GM23248 (cell line): ENCODE measurements around the gene NHERF1. TPM values are rescaled to one million over a fixed set of nuclear protein-coding genes. Genes with fewer than 3 reads are reported as not detected.
A peak's percentile ranks its signal among the peaks of the same experiment; 100 is the strongest.

Source experiments
- DNase-seq: peaks from one replicate; pipeline ENCODE4 v3.0.0-alpha.2; 2015
- H2AFZ ChIP-seq: fragments of 200-600 bp; sonication (generic); 2 replicates; pipeline ENCODE4 v1.6.1; 2016; ENCODE audit warnings: antibody characterized with exemption
- H3F3A ChIP-seq: fragments of 200-600 bp; sonication (generic); 2 replicates; pipeline ENCODE4 v1.6.1; 2016; ENCODE audit warnings: mild to moderate bottlenecking, antibody characterized with exemption, mixed run types; ENCODE audit not compliant: insufficient read depth
- H3K27ac ChIP-seq: fragments of 200-600 bp; sonication (generic); 2 replicates; pipeline ENCODE4 v1.5.1; 2016; ENCODE audit warnings: mild to moderate bottlenecking
- H3K27me3 ChIP-seq: fragments of 200-600 bp; sonication (generic); replicated peaks from 2 replicates; pipeline ENCODE4 v1.6.1; 2016; ENCODE audit warnings: mild to moderate bottlenecking; ENCODE audit not compliant: insufficient read depth
- H3K36me3 ChIP-seq: fragments of 200-600 bp; sonication (generic); 2 replicates; pipeline ENCODE4 v1.6.1; 2016; ENCODE audit warnings: low read depth, mild to moderate bottlenecking
- H3K4me1 ChIP-seq: fragments of 200-600 bp; sonication (generic); 2 replicates; pipeline ENCODE4 v1.6.1; 2016; ENCODE audit warnings: mild to moderate bottlenecking; ENCODE audit not compliant: insufficient read depth
- H3K4me2 ChIP-seq: fragments of 200-600 bp; sonication (generic); one replicate; pipeline ENCODE4 v1.6.1; 2016; ENCODE audit warnings: mild to moderate bottlenecking; ENCODE audit not compliant: unreplicated experiment
- H3K4me3 ChIP-seq: fragments of 200-600 bp; sonication (generic); 2 replicates; pipeline ENCODE4 v1.5.1; 2016; ENCODE audit warnings: mild to moderate bottlenecking
- H3K79me2 ChIP-seq: fragments of 200-600 bp; sonication (generic); 2 replicates; pipeline ENCODE4 v1.6.1; 2016; ENCODE audit warnings: mild to moderate bottlenecking; ENCODE audit not compliant: insufficient read depth
- H3K9ac ChIP-seq: fragments of 200-600 bp; sonication (generic); 2 replicates; pipeline ENCODE4 v1.6.1; 2016; ENCODE audit warnings: mild to moderate bottlenecking
- H3K9me2 ChIP-seq: fragments of 200-600 bp; sonication (generic); 2 replicates; pipeline ENCODE4 v1.6.1; 2016; ENCODE audit warnings: mixed run types, mild to moderate bottlenecking, moderate library complexity; ENCODE audit not compliant: insufficient read depth
- H3K9me3 ChIP-seq: fragments of 200-600 bp; sonication (generic); one replicate; pipeline ENCODE4 v1.6.1; 2017; ENCODE audit warnings: low read depth
- H4K20me1 ChIP-seq: fragments of 200-600 bp; sonication (generic); 2 replicates; pipeline ENCODE4 v1.6.0; 2016; ENCODE audit not compliant: insufficient read depth
- EZH2 ChIP-seq: fragments of 200-600 bp; sonication (generic); IDR thresholded peaks from 2 replicates; pipeline ENCODE4 v1.6.1; 2018; ENCODE audit warnings: antibody characterized with exemption, mild to moderate bottlenecking; ENCODE audit not compliant: insufficient read depth, poor library complexity, severe bottlenecking
- EZH2phosphoT487 ChIP-seq: fragments of 200-600 bp; sonication (generic); IDR thresholded peaks from 2 replicates; pipeline ENCODE4 v1.6.1; 2018; ENCODE audit warnings: antibody characterized with exemption, moderate library complexity, mild to moderate bottlenecking, low read depth; ENCODE audit not compliant: insufficient read depth
- WGBS, 2 experiments: methylation state at CpG; one replicate each; pipeline ENCODE4 v1.1.6; 2015 to 2017; ENCODE audit warnings: low lambda C conversion rate in 2 of 2, low coverage in 1 of 2; ENCODE audit errors: missing lambda C conversion rate in 2 of 2; 5-methylcytosine and 5-hydroxymethylcytosine counted together
- in situ Hi-C: fragments of 300-500 bp; cut with MboI; formaldehyde crosslinking; loops from 2 replicates; pipeline ENCODE4 v1.15.0; 2020
- polyA plus RNA-seq: library from polyadenylated mRNA; unstranded; fragments of >200 nt; fragmentation: Nextera tagmentation; extraction: Ambion mirVana; gene quantifications from 2 replicates; pipeline ENCODE4 v1.2.1, GENCODE V29; 2016
- total RNA-seq: library from RNA; depleted of rRNA; stranded (reverse); fragments of >200 nt; shearing (Covaris generic); gene quantifications from 2 replicates; pipeline ENCODE4 v1.2.3, GENCODE V29; 2014; rRNA removed

The NHERF1 gene
- total RNA-seq: 6.6 and 8.0 TPM in 2 replicates
- polyA plus RNA-seq: 9.1 and 9.4 TPM in 2 replicates

GRCh38 chr17:74748529-74749278, at the start of gene NHERF1:
TSS of gene NHERF1 (plus strand) at chr17:74748628. CDS start at chr17:74748847, 219 bp downstream.
- Histone ChIP-seq H4K20me1 (no peaks in the 10 kb centered on the region), H3K4me3 (peak within 1 kb of the TSS; percentile 76), H3K36me3 (no peaks in the 10 kb centered on the region), H2AFZ (peak within 1 kb of the TSS; percentile 85), H3K9me2 (no peaks in the 10 kb centered on the region), H3F3A (no peaks in the 10 kb centered on the region), H3K4me2 (peak within 1 kb of the TSS; percentile 81), H3K27me3 (no peaks in the 10 kb centered on the region), H3K9ac (peak within 1 kb of the TSS; percentile 58), H3K79me2 (no peaks in the 10 kb centered on the region), H3K9me3 (no peaks in the 10 kb centered on the region), H3K4me1 (no peaks in the 10 kb centered on the region), H3K27ac (no peak within 1 kb of the TSS)
- no peak for TF ChIP-seq EZH2
- no peak for TF ChIP-seq EZH2phosphoT487
- WGBS, 2 experiments: 2 to 4% methylated on average over 48 to 70 of the region's 90 CpGs
- in situ Hi-C loops: loop anchor here (10.0 kb wide), 1 partner anchor 116 kb away; no protein-coding TSS in a partner anchor
- peak; percentile 97 for DNase-seq

GRCh38 chr17:74699236-74699635, 49.2 kb upstream of the NHERF1 start:
- DNase-seq: no peak
- Histone ChIP-seq H3K36me3 (no peaks in the 10 kb centered on the region), H3K9me3 (no peaks in the 10 kb centered on the region), H3K4me3 (no peak overlapping the region), H3K4me1 (no peaks in the 10 kb centered on the region), H3K79me2 (no peaks in the 10 kb centered on the region), H4K20me1 (no peaks in the 10 kb centered on the region), H3K9ac (no peak overlapping the region), H3K27ac (no peak overlapping the region), H3K9me2 (no peaks in the 10 kb centered on the region), H3K27me3 (peaks cover 10% of the 10 kb centered on the region), H3K4me2 (no peak overlapping the region), H3F3A (no peaks in the 10 kb centered on the region), H2AFZ (no peak overlapping the region)
- WGBS, 2 experiments: 56 to 57% methylated on average over 9 of the region's 9 CpGs
- in situ Hi-C loops: no loop called here
- TF ChIP-seq EZH2phosphoT487 (no peak), EZH2 (no peak)

- H2AFZ ChIP-seq: no peak overlapping the region
- H3K27ac ChIP-seq: no peak overlapping the region
- TF ChIP-seq EZH2phosphoT487: no peak
- TF ChIP-seq EZH2: no peak
- WGBS, 2 experiments: 36 to 45% methylated on average over 9 of the region's 9 CpGs
- in situ Hi-C loops: no loop called here
- H4K20me1 ChIP-seq: no peaks in the 10 kb centered on the region
- no peak for DNase-seq
- H3K9ac ChIP-seq: no peak overlapping the region
- H3K4me2 ChIP-seq: no peak overlapping the region
- no peaks in the 10 kb centered on the region for H3K9me2 ChIP-seq
- H3F3A ChIP-seq: no peaks in the 10 kb centered on the region
- no peaks in the 10 kb centered on the region for H3K79me2 ChIP-seq
- no peaks in the 10 kb centered on the region for H3K9me3 ChIP-seq
- no peaks in the 10 kb centered on the region for H3K4me1 ChIP-seq
- H3K36me3 ChIP-seq: no peaks in the 10 kb centered on the region
- peaks cover 7% of the 10 kb centered on the region for H3K27me3 ChIP-seq
- H3K4me3 ChIP-seq: no peak overlapping the region
Measured at GRCh38 chr17:74702116-74702871, 46.1 kb upstream of the NHERF1 start.

GRCh38 chr17:74703311-74703710, 45.1 kb upstream of the NHERF1 start:
- H4K20me1 ChIP-seq: no peaks in the 10 kb centered on the region
- no peaks in the 10 kb centered on the region for H3F3A ChIP-seq
- H3K9ac ChIP-seq: no peak overlapping the region
- H3K9me2 ChIP-seq: no peaks in the 10 kb centered on the region
- H3K4me1 ChIP-seq: no peaks in the 10 kb centered on the region
- no peaks in the 10 kb centered on the region for H3K9me3 ChIP-seq
- no peaks in the 10 kb centered on the region for H3K79me2 ChIP-seq
- in situ Hi-C loops: no loop called here
- no peak overlapping the region for H3K27ac ChIP-seq
- no peak overlapping the region for H3K4me2 ChIP-seq
- H3K27me3 ChIP-seq: peaks cover 7% of the 10 kb centered on the region
- no peak overlapping the region for H3K4me3 ChIP-seq
- TF ChIP-seq EZH2phosphoT487: no peak
- no peak for TF ChIP-seq EZH2
- no peaks in the 10 kb centered on the region for H3K36me3 ChIP-seq
- no peak overlapping the region for H2AFZ ChIP-seq
- no peak for DNase-seq
- 10 to 15% methylated on average over 2 of the region's 2 CpGs for WGBS, 2 experiments
